ENCODE data around the gene CSNK1D.

GRCh38 chr17:82291582-82292250 lies 18.2 kb upstream of the CSNK1D start:
- TF ChIP-seq CTCF (IDR thresholded peaks at IDR 0.05) (no peak), TCF7L2 (IDR thresholded peaks at IDR 0.05; ENCODE audit: low read depth, low read length) (no peak), POLR2AphosphoS5 (IDR thresholded peaks at IDR 0.05; ENCODE audit: low read depth, low read length) (no peak)

Data from Panc1 (cell line).